Stimulated activated naive CD8-positive, alpha-beta T cell treated with anti-CD3 and anti-CD28 coated beads, Interleukin-15, amount 100 ng/mL, for 72 hours (primary cell): Measurements from ENCODE around the gene GFM2.
"Not testable (repeated sequence)": the region's sequence is repeated elsewhere in the genome, so short reads cannot be mapped to it uniquely, and the experiment has no call there.

Source experiments
- ATAC-seq: fragments of 150-1000 bp; cut with Tn5 transposase; 2 replicates; pipeline ENCODE4 v1.10.0; 2021; ENCODE audit warnings: mild to moderate bottlenecking, moderate library complexity
- DNase-seq, 2 donors: peaks; one replicate each; pipeline ENCODE4 v3.0.0; 2021 to 2022
- H3K27ac Mint-ChIP-seq, 2 donors: one replicate each; pipeline ENCODE4 v1.8.0; 2022; ENCODE audit warnings: mild to moderate bottlenecking in 2 of 2, mixed read lengths in 2 of 2, moderate library complexity in 2 of 2
- H3K27me3 Mint-ChIP-seq: one replicate; pipeline ENCODE4 v1.8.0; 2022; ENCODE audit warnings: mixed read lengths
- H3K4me1 Mint-ChIP-seq: one replicate; pipeline ENCODE4 v1.8.0; 2022; ENCODE audit warnings: mild to moderate bottlenecking, mixed read lengths
- H3K4me3 Mint-ChIP-seq, 2 donors: one replicate each; pipeline ENCODE4 v1.8.0; 2022; ENCODE audit warnings: mild to moderate bottlenecking in 2 of 2, mixed read lengths in 2 of 2, moderate library complexity in 1 of 2
- H3K9me3 Mint-ChIP-seq, 2 donors: one replicate each; pipeline ENCODE4 v1.8.0; 2022; ENCODE audit warnings: mixed read lengths in 2 of 2

Gene GFM2

GRCh38 chr5:74761241-74761640 is 5.7 kb downstream of the GFM2 start:
- no peak overlapping the region for H3K27ac Mint-ChIP-seq
- peak; percentile 57 for ATAC-seq

GRCh38 chr5:74748742-74749141 is 18.2 kb downstream of the GFM2 start:
- not testable (repeated sequence) for H3K27ac Mint-ChIP-seq, ATAC-seq, H3K4me3 Mint-ChIP-seq, H3K27me3 Mint-ChIP-seq, DNase-seq, H3K9me3 Mint-ChIP-seq, H3K4me1 Mint-ChIP-seq

More at GRCh38 chr5:74761241-74761640, 5.7 kb downstream of the GFM2 start:
- H3K4me3 Mint-ChIP-seq: no peak overlapping the region
- no peak for DNase-seq
- H3K27me3 Mint-ChIP-seq: no peaks in the 10 kb centered on the region
- H3K9me3 Mint-ChIP-seq: peaks cover 5% of the 10 kb centered on the region in 2 donors
- peaks cover 43% of the 10 kb centered on the region for H3K4me1 Mint-ChIP-seq

GRCh38 chr5:74738406-74738805 is 28.5 kb downstream of the GFM2 start:
- H3K4me1 Mint-ChIP-seq: no peaks in the 10 kb centered on the region
- no peak for DNase-seq

GRCh38 chr5:74736759-74737158 is 30.2 kb downstream of the GFM2 start:
- Mint-ChIP-seq H3K27ac (no peak overlapping the region), H3K27me3 (no peaks in the 10 kb centered on the region), H3K4me3 (no peak overlapping the region), H3K4me1 (no peaks in the 10 kb centered on the region), H3K9me3 (no peaks in the 10 kb centered on the region)
- ATAC-seq (no peak), DNase-seq (no peak)

More at GRCh38 chr5:74738406-74738805, 28.5 kb downstream of the GFM2 start:
- no peak overlapping the region for H3K4me3 Mint-ChIP-seq
- H3K27ac Mint-ChIP-seq: no peak overlapping the region
- H3K9me3 Mint-ChIP-seq: no peaks in the 10 kb centered on the region
- no peaks in the 10 kb centered on the region for H3K27me3 Mint-ChIP-seq
- no peak for ATAC-seq

- H3K9me3 Mint-ChIP-seq: no peaks in the 10 kb centered on the region
- no peak overlapping the region for H3K27ac Mint-ChIP-seq
- no peaks in the 10 kb centered on the region for H3K4me1 Mint-ChIP-seq
- H3K4me3 Mint-ChIP-seq: no peak overlapping the region
- DNase-seq: no peak
- H3K27me3 Mint-ChIP-seq: no peaks in the 10 kb centered on the region
- ATAC-seq: no peak
These were observed 41.6 kb downstream of the GFM2 start for GRCh38 chr5:74725331-74725730.

GRCh38 chr5:74722271-74722670 is 44.6 kb downstream of the GFM2 start:
- DNase-seq (no peak), ATAC-seq (no peak)
- Mint-ChIP-seq H3K4me1 (no peaks in the 10 kb centered on the region), H3K9me3 (no peaks in the 10 kb centered on the region), H3K27ac (no peak overlapping the region), H3K4me3 (no peak overlapping the region), H3K27me3 (no peaks in the 10 kb centered on the region)

GRCh38 chr5:74717596-74717995 is 49.3 kb downstream of the GFM2 start:
- no peak for DNase-seq
- Mint-ChIP-seq H3K27ac (no peak overlapping the region), H3K4me3 (no peak overlapping the region), H3K27me3 (no peaks in the 10 kb centered on the region), H3K9me3 (no peaks in the 10 kb centered on the region), H3K4me1 (no peaks in the 10 kb centered on the region)
- no peak for ATAC-seq

GRCh38 chr5:74693191-74693590 is 73.7 kb downstream of the GFM2 start:
- Mint-ChIP-seq H3K4me1 (no peaks in the 10 kb centered on the region), H3K27ac (peak overlapping the region in 1 of 2 donors; percentile 28), H3K4me3 (no peak overlapping the region), H3K9me3 (no peaks in the 10 kb centered on the region), H3K27me3 (no peaks in the 10 kb centered on the region)
- ATAC-seq (no peak), DNase-seq (no peak)

GRCh38 chr5:74686962-74687751 is 79.8 kb downstream of the GFM2 start:
- Mint-ChIP-seq H3K4me3 (peak overlapping the region; percentile 13 to 84), H3K4me1 (peaks cover 15% of the 10 kb centered on the region), H3K9me3 (no peaks in the 10 kb centered on the region), H3K27ac (peak overlapping the region in 1 of 2 donors; percentile 2), H3K27me3 (no peaks in the 10 kb centered on the region)
- DNase-seq (no peak), ATAC-seq (no peak)

GRCh38 chr5:74685979-74686631 is 80.8 kb downstream of the GFM2 start:
- no peaks in the 10 kb centered on the region for H3K27me3 Mint-ChIP-seq
- H3K4me3 Mint-ChIP-seq: peak overlapping the region; percentile 84
- peak; percentile 36 for ATAC-seq
- H3K27ac Mint-ChIP-seq: peak overlapping the region in 1 of 2 donors; percentile 93
- H3K4me1 Mint-ChIP-seq: peaks cover 15% of the 10 kb centered on the region
- H3K9me3 Mint-ChIP-seq: no peaks in the 10 kb centered on the region
- DNase-seq: peak in 1 of 2 donors; percentile 15

GRCh38 chr5:74684900-74685851 is 81.7 kb downstream of the GFM2 start, which contains the start of gene HEXB:
Gene HEXB, plus strand, starts transcription at chr5:74685233. Its CDS starts 28 bp downstream, at chr5:74685261.
- peaks cover 6% of the 10 kb centered on the region for H3K27me3 Mint-ChIP-seq
- peak; percentile 82 to 89 for DNase-seq

GRCh38 chr5:74679966-74680365 is 87.0 kb downstream of the GFM2 start:
- H3K4me3 Mint-ChIP-seq: no peak overlapping the region
- no peak for DNase-seq
- ATAC-seq: no peak
- H3K27me3 Mint-ChIP-seq: peaks cover 23% of the 10 kb centered on the region
- no peaks in the 10 kb centered on the region for H3K9me3 Mint-ChIP-seq
- H3K4me1 Mint-ChIP-seq: no peaks in the 10 kb centered on the region
- no peak overlapping the region for H3K27ac Mint-ChIP-seq

More at GRCh38 chr5:74684900-74685851, 81.7 kb downstream of the GFM2 start, which contains the start of gene HEXB:
- Mint-ChIP-seq H3K27ac (peak within 1 kb of the TSS; percentile 83 to 93), H3K4me3 (peak within 1 kb of the TSS; percentile 84), H3K4me1 (peaks cover 15% of the 10 kb centered on the region), H3K9me3 (no peaks in the 10 kb centered on the region)
- peak; percentile 97 for ATAC-seq

GRCh38 chr5:74679300-74679699 is 87.6 kb downstream of the GFM2 start:
- not testable (repeated sequence) for ATAC-seq, H3K9me3 Mint-ChIP-seq, DNase-seq, H3K27ac Mint-ChIP-seq, H3K4me1 Mint-ChIP-seq, H3K4me3 Mint-ChIP-seq
- peaks cover 23% of the 10 kb centered on the region for H3K27me3 Mint-ChIP-seq

GRCh38 chr5:74678123-74678522 is 88.8 kb downstream of the GFM2 start:
- ATAC-seq, H3K9me3 Mint-ChIP-seq, H3K4me3 Mint-ChIP-seq, H3K4me1 Mint-ChIP-seq, DNase-seq, H3K27ac Mint-ChIP-seq: not testable (repeated sequence)
- H3K27me3 Mint-ChIP-seq: peaks cover 23% of the 10 kb centered on the region

GRCh38 chr5:74676466-74676865 is 90.5 kb downstream of the GFM2 start:
- H3K4me1 Mint-ChIP-seq, DNase-seq, H3K27ac Mint-ChIP-seq, H3K9me3 Mint-ChIP-seq, ATAC-seq, H3K4me3 Mint-ChIP-seq: not testable (repeated sequence)
- H3K27me3 Mint-ChIP-seq: peaks cover 23% of the 10 kb centered on the region
